Measurements from ENCODE around the gene NUDT22. TPM values are rescaled to one million over a fixed set of nuclear protein-coding genes. Genes with fewer than 3 reads are reported as not detected.

NUDT22 gene
- polyA plus RNA-seq, 1 donor from 2014 or later = 47.3 TPM

DNA sequence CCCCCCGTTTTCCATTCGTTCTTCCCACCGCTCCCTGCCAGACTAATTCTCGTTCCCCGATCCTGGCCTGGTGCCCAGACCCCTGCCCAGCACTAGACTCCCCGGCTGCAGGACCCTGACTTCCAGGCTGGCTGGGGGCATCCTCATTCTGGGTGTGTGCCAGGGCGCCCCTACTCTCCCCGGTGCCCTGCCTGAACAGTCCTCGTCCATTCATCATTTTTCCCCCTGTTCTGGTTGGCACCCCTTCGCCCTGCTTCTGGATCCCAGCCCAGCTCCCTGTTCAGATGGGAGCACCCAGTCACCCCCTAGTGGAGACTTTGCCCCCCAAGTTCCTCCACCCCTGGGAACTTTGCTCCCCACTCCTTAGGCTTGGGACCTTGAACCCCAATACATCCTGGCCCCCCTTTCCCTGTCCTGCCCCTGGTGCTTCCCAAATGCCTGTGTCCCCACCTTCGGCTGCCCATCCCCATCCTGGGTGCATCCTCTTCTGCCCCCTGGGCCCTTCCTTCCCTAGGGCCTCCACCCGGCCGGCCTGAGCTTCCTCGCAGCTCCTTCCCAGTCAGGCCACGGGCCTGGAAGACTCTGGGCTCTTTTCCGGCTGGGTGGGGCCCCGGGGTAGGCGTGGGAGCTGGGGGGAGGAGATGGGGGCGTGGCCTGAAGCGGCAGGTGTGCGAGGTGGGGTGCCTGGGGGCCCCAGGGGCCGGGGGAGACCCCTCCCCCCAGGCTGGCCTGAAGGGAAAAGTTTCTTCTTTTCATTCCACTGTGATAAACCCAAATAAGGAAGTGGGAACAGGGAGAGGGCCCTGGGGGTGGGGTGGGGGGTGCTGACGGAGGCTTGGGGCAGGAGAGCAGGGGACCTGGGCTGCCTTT is 26.2 kb downstream of the NUDT22 start:
- no peaks in the 10 kb centered on the region for H3K79me2 ChIP-seq (replicated peaks; ENCODE audit: insufficient read depth, low read length)
- H3F3A ChIP-seq (ENCODE audit: insufficient read depth, low read length, poor library complexity, severe bottlenecking) = no peaks in the 10 kb centered on the region
- no peaks in the 10 kb centered on the region for H3K9me3 ChIP-seq (ENCODE audit: low read length)
- H3K36me3 ChIP-seq (ENCODE audit: insufficient read depth, low read length) = no peaks in the 10 kb centered on the region
- peaks cover 8% of the 10 kb centered on the region for H3K27me3 ChIP-seq (ENCODE audit: insufficient read depth, low read depth, low read length)
- H2AFZ ChIP-seq (ENCODE audit: low read depth, low read length) = no peak overlapping the region
- H3K9me2 ChIP-seq (ENCODE audit: insufficient read depth, low read length) = no peaks in the 10 kb centered on the region
- H3K4me2 ChIP-seq (ENCODE audit: low read length) = no peak overlapping the region
- no peak overlapping the region for H3K9ac ChIP-seq (ENCODE audit: low read length)
- TF ChIP-seq TAF1 (IDR thresholded peaks at IDR 0.05; ENCODE audit: low read depth) = no peak
- TF ChIP-seq RAD21 (conservative IDR thresholded peaks at IDR 0.05) = no peak
- no peak for TF ChIP-seq POLR2AphosphoS5 (IDR thresholded peaks at IDR 0.05)
- TF ChIP-seq, protein P1, sequence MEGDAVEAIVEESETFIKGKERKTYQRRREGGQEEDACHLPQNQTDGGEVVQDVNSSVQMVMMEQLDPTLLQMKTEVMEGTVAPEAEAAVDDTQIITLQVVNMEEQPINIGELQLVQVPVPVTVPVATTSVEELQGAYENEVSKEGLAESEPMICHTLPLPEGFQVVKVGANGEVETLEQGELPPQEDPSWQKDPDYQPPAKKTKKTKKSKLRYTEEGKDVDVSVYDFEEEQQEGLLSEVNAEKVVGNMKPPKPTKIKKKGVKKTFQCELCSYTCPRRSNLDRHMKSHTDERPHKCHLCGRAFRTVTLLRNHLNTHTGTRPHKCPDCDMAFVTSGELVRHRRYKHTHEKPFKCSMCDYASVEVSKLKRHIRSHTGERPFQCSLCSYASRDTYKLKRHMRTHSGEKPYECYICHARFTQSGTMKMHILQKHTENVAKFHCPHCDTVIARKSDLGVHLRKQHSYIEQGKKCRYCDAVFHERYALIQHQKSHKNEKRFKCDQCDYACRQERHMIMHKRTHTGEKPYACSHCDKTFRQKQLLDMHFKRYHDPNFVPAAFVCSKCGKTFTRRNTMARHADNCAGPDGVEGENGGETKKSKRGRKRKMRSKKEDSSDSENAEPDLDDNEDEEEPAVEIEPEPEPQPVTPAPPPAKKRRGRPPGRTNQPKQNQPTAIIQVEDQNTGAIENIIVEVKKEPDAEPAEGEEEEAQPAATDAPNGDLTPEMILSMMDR (IDR thresholded peaks at IDR 0.05; ENCODE audit: poor library complexity, severe bottlenecking) = peak; percentile 13
- H3K27ac ChIP-seq (ENCODE audit: low read length) = no peak overlapping the region
- no peaks in the 10 kb centered on the region for H4K20me1 ChIP-seq (ENCODE audit: insufficient read depth)
- peak overlapping the region; percentile 44 for H3K4me3 ChIP-seq (ENCODE audit: low read length)

DNA sequence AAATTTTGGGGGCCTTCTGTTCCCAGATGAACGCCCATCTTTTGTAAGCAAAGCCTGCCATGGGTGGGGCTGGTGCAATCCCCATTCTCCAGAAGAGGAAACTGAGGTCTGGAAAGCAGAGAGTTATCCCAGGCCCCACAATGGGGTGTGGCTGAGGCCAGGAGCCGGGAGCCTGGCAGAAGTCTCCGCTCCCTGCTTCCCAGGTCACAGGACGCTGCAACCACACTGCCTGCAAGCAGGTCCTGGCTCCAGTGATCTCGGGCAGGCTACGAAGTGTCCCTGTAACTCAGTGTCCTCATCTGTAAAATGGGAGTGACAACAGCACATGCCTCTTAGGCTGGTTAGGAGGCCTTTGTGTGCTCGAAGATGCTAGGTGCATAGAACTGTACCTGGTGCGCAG is 27.0 kb downstream of the NUDT22 start:
- no peak overlapping the region for H3K4me3 ChIP-seq (ENCODE audit: low read length)
- TF ChIP-seq SMC3 (conservative IDR thresholded peaks at IDR 0.05; ENCODE audit: poor library complexity) (no peak), RAD21 (conservative IDR thresholded peaks at IDR 0.05) (no peak), EZH2 (IDR thresholded peaks at IDR 0.05; ENCODE audit: borderline replicate concordance, insufficient read depth, low read length, poor library complexity, severe bottlenecking) (no peak), POLR2AphosphoS5 (IDR thresholded peaks at IDR 0.05) (no peak), TAF1 (IDR thresholded peaks at IDR 0.05; ENCODE audit: low read depth) (no peak), EP300 (conservative IDR thresholded peaks at IDR 0.05; ENCODE audit: poor library complexity, severe bottlenecking) (no peak), MXI1 (conservative IDR thresholded peaks at IDR 0.05; ENCODE audit: poor library complexity, severe bottlenecking) (no peak)
- TF ChIP-seq, protein P2, sequence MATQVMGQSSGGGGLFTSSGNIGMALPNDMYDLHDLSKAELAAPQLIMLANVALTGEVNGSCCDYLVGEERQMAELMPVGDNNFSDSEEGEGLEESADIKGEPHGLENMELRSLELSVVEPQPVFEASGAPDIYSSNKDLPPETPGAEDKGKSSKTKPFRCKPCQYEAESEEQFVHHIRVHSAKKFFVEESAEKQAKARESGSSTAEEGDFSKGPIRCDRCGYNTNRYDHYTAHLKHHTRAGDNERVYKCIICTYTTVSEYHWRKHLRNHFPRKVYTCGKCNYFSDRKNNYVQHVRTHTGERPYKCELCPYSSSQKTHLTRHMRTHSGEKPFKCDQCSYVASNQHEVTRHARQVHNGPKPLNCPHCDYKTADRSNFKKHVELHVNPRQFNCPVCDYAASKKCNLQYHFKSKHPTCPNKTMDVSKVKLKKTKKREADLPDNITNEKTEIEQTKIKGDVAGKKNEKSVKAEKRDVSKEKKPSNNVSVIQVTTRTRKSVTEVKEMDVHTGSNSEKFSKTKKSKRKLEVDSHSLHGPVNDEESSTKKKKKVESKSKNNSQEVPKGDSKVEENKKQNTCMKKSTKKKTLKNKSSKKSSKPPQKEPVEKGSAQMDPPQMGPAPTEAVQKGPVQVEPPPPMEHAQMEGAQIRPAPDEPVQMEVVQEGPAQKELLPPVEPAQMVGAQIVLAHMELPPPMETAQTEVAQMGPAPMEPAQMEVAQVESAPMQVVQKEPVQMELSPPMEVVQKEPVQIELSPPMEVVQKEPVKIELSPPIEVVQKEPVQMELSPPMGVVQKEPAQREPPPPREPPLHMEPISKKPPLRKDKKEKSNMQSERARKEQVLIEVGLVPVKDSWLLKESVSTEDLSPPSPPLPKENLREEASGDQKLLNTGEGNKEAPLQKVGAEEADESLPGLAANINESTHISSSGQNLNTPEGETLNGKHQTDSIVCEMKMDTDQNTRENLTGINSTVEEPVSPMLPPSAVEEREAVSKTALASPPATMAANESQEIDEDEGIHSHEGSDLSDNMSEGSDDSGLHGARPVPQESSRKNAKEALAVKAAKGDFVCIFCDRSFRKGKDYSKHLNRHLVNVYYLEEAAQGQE (IDR thresholded peaks at IDR 0.05; ENCODE audit: borderline replicate concordance) = no peak
- TF ChIP-seq, protein P1 (IDR thresholded peaks at IDR 0.05; ENCODE audit: poor library complexity, severe bottlenecking) = no peak
- no peaks in the 10 kb centered on the region for H3K9me3 ChIP-seq (ENCODE audit: low read length)
- H4K20me1 ChIP-seq (ENCODE audit: insufficient read depth) = no peaks in the 10 kb centered on the region
- no peaks in the 10 kb centered on the region for H3K36me3 ChIP-seq (ENCODE audit: insufficient read depth, low read length)
- no peak overlapping the region for H3K9ac ChIP-seq (ENCODE audit: low read length)
- H3K4me2 ChIP-seq (ENCODE audit: low read length) = no peak overlapping the region
- H2AFZ ChIP-seq (ENCODE audit: low read depth, low read length) = no peak overlapping the region
- H3K79me2 ChIP-seq (replicated peaks; ENCODE audit: insufficient read depth, low read length) = no peaks in the 10 kb centered on the region
- no peaks in the 10 kb centered on the region for H3K9me2 ChIP-seq (ENCODE audit: insufficient read depth, low read length)
- no peaks in the 10 kb centered on the region for H3F3A ChIP-seq (ENCODE audit: insufficient read depth, low read length, poor library complexity, severe bottlenecking)
- H3K27ac ChIP-seq (ENCODE audit: low read length) = no peak overlapping the region
- peaks cover 8% of the 10 kb centered on the region for H3K27me3 ChIP-seq (ENCODE audit: insufficient read depth, low read depth, low read length)

Measured in neural cell (in vitro differentiated cells).